ENCODE measurements around the gene ZFP92.

ZFP92 gene

GRCh38 chrX:153439977-153440376 is 28.7 kb downstream of the ZFP92 start:
- no peak for DNase-seq (ENCODE audit: low read depth, low spot score)

DNA sequence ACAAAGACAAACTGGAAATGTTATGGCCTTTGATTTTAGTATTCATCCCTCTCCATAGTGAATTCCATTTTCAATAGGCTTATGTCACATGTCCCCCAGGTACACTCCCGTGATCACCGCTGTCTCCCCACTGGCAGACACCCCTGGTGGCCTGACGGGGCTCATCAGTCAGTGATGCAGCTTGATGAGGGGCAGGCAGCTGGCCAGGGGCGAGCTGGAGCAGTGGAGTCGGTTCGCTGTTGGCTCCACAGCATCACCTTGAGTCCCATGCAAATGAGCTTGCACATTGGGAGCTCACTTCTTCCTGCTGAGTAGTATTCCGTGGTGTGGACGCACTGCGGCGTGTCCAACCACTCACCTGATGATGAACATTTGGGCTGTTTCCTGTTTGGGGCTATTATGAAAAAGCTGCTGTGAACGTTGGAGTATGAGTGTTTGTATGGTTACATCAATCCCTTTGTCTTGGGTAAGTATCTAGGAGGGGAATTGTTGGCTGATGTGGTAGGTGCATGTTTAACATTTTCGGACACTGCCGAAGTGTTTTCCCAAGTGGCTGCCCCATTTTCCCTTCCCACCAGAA is 29.4 kb downstream of the ZFP92 start:
- no peak for DNase-seq (ENCODE audit: low read depth, low spot score)

DNA sequence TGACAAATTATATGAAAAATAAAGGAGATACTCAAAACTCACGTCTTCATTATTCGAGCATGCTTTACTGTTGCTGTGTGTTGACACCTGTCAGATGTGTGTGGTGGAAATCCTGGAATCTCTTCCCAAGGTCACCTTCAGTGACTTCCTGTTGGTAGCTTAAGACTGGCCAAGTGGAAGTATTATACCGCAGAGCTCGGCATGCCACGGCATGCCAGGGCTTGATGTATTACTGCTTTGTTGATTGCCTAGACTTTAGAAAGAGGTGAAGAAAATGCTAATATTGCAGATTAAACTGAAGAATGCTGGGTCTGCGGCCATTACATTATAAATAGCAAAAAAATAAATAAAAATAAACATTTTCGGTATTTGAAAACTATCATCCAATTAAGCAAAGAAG is 30.0 kb downstream of the ZFP92 start:
- DNase-seq (ENCODE audit: low read depth, low spot score): no peak

DNA sequence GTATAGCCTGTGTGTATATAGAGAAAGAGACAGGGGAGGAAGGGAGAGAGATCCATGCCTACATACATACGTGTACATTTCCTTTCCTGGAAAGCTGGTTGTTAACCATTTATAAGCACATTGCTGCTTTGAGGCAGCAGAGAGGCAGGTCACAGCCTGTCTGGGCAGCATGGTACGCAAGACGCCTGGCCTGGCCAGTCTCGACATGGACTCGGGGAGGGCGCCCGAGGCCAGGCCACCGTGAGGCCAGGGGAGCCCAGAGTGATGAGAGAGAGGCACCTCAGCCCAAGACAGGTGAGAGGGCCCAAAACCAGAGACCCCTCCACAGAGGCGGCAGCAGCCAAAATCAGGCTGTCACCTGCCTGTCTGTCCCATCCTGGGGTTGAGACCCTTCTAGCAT is 30.7 kb downstream of the ZFP92 start:
- no peak for DNase-seq (ENCODE audit: low read depth, low spot score)

DNA sequence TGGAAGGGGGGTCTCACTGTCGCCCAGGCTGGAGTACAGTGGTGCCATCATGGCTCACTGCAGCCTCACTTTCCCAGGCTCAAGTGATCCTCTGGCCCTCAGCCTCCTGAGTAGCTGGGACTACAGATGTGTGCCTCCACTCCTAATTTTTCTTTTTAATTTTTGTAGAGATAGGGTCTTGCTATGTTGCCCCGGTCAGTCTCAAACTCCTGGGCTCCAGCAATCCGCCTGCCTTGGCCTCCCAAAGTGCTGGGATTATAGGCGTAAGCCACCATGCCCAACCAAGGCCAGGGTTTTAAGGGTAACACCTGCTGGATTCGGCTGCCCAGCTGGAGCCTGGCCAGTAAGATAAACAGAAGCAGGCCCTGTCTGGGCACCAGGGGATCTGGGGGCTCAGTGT is 31.2 kb downstream of the ZFP92 start:
- no peak for DNase-seq (ENCODE audit: low read depth, low spot score)

DNA sequence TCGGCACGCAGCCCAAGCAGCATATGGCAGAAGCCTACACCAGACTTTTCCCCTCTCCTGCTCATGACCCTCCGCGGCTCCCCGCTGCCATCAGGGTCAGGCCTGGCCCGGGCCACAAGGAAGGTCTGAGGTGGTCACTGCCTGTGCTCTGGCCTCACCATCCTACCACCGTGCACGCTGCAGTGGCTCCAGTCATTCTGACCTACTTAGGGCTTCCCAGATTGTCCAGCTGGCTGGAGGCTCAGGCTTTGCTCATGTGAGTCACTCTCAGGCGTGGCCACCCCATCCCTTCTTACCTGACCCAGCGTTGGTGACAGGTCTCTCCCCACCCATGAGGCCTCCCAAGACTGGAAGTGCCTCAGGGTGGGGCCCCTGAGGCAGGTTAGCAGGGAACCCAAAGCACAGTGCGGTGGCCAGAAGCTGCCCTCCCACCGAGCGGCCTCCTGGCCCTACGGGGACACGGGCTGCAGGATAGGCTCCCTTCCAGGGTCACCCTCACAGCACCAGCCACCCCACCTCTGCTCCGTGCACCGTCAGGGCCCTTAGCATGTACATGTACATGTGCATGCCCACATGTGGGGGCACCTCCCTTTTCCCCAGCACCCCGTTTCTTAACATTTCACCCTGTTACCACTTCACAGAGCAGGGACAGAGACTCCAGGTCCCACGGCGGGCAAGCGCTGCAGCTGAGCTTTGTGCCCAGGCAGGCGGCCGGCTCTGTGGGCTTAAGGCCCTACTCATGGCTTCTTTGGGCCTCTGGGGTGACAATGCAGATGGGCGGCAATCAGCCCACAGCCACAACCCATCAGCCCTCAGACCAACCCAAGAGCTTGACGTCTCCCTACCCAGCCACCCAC is 32.4 kb downstream of the ZFP92 start:
- DNase-seq (ENCODE audit: low read depth, low spot score): no peak

- no peak for DNase-seq (ENCODE audit: low read depth, low spot score)
Measured at GRCh38 chrX:153444333-153445011, 33.2 kb downstream of the ZFP92 start.

- no peak for DNase-seq (ENCODE audit: low read depth, low spot score)
Measured at GRCh38 chrX:153445106-153445855, 34.0 kb downstream of the ZFP92 start.

GRCh38 chrX:153445856-153446635 is 34.8 kb downstream of the ZFP92 start, which contains the start of gene TREX2:
TREX2 (minus strand) TSS chrX:153446056; CDS start chrX:153445430, 626 bp downstream.
- DNase-seq (ENCODE audit: low read depth, low spot score): no peak

DNA sequence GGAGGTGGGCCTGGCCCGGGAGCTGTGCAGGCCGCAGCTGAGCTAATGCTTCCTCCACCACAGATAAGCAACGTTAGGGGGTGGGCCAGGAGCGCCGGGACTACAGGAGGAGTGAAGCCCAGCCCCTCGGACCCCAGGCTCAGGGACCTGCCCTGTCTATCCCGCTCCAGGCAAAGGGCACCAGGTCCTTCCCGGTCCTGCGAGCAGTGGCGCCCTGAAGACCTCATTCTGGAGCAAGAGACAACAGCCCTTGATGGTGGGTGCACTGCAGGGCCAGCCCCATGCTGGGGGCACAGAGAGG is 35.3 kb downstream of the ZFP92 start:
- no peak for DNase-seq (ENCODE audit: low read depth, low spot score)

- DNase-seq (ENCODE audit: low read depth, low spot score): no peak
Measured at GRCh38 chrX:153446950-153447580, 35.8 kb downstream of the ZFP92 start.

GRCh38 chrX:153447581-153447960 is 36.3 kb downstream of the ZFP92 start:
- no peak for DNase-seq (ENCODE audit: low read depth, low spot score)

GRCh38 chrX:153448556-153449367 is 37.5 kb downstream of the ZFP92 start:
- no peak for DNase-seq (ENCODE audit: low read depth, low spot score)

GRCh38 chrX:153449368-153450113 is 38.3 kb downstream of the ZFP92 start:
- no peak for DNase-seq (ENCODE audit: low read depth, low spot score)

DNA sequence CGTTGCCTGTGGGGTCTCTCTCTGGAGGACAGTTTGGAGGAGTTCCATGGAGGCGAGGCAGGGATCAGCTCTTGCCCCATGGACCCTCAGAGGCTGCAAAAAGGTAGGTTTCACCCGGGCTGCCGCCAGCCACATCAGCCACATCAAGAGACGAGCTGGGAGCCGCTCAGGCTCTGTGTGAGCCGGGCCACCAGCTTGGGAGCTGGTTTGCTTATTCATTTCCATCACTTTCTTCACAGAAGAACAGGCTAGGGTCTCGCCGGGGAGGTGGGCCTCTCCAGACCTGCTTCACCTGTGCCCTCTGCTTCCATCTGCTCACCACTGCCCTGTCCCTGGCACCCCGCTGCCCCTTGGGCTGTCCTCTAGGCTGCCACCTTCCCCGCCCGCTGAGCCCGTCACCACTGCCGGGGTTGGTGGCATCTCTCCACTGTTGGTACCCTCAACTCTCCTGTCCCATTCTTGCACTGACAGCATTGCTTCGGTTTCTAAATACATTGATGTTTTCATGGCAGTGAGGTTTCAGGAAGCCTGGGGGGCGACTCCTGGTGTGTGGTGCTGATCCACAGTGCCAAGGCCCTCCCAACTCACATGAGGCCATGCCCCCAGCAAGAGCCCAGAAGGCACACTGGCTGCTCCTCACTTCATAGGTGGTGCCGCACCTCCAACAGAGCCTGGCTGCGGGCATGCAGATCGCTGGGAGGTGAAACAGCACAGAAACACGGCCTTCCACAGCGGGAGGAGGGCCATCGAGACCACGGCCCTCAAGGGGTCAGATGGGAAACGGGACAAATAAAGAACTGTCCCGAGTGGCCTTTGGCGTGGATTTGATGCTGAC is 39.1 kb downstream of the ZFP92 start:
- no peak for DNase-seq (ENCODE audit: low read depth, low spot score)

DNA sequence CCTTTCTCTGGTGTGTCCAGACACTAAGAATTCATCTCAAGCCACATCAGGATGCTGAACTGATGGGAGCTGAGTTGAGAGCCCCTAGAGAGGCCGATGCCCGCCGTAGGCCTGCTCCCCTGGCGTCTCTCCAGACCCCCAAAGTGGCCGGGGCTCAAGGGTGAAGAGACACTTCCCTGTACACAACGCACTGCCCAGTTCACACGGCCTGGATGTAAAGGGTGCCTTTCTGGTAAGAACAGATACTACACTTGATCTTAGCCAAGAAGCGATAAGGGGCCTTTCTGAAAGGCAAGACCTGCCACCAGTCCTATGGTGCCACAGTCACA is 39.6 kb downstream of the ZFP92 start:
- DNase-seq (ENCODE audit: low read depth, low spot score): no peak

GRCh38 chrX:153454901-153455550 is 43.8 kb downstream of the ZFP92 start:
- no peak for DNase-seq (ENCODE audit: low read depth, low spot score)

DNA sequence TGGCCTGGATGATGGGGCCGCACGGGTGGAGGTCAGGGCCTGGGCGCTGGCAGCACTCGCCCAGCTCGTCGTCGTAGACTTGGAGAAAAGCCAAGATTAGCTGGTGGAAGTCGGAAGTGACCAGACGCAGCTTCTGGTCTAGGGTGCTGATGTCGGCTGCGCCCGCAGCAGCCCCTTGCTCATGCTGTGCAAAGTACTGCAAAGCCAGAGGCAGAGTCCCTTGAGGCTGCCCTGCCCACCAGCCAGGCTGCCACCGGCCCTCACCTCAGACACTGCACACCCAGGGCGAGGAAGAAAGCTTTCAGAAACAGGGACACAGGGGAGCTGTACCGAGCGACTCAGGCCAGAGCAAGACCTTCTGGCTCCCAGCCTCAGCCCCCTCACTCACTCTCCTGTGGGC is 44.3 kb downstream of the ZFP92 start:
- no peak for DNase-seq (ENCODE audit: low read depth, low spot score)
